Measurements from ENCODE around the gene TMTC2.

TMTC2 gene

DNA sequence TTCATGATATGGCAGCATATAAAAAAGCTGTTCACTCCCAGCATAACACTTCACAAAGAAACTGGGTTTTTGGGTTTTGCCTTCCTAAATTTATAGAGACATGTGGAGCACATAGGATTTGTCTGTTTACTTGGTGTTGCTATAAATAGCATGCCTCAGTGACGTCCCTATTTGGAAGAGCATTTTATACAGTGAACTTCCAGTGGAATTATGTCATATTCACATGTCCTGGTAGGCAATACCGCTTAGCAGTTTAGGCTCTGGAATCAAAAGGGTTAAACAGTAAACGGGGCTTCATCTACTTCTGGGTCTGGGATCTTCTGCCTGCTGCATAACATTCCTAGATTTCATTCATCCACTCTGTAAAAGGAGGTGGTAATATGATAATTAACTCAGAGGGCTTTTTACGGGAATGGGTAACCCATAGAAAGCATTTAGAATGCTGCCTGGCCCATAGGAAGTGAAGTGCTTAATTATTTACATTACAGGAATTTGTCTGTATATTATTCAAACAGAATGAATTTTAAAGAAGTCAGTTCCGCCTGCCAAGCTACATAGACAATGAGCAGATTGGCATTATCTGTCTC, 396.1 kb downstream of the TMTC2 start:
- Histone ChIP-seq H3K36me3 (replicated peaks; ENCODE audit: low read depth, low read length) (no peaks in the 10 kb centered on the region), H3K4me1 (ENCODE audit: low read length) (no peaks in the 10 kb centered on the region), H3K4me3 (ENCODE audit: low read length) (no peak overlapping the region), H3K27ac (ENCODE audit: low read length) (no peak overlapping the region), H3K9ac (ENCODE audit: low read length) (no peak overlapping the region), H4K20me1 (ENCODE audit: insufficient read depth, low read length) (no peaks in the 10 kb centered on the region), H3K27me3 (ENCODE audit: low read depth, low read length) (no peaks in the 10 kb centered on the region), H3K79me2 (ENCODE audit: low read length) (no peaks in the 10 kb centered on the region), H2AFZ (ENCODE audit: low read depth, low read length) (no peak overlapping the region), H3K4me2 (ENCODE audit: low read length) (no peak overlapping the region), H3K9me3 (ENCODE audit: insufficient read depth, low read length) (no peaks in the 10 kb centered on the region)
- TF ChIP-seq, protein P1, sequence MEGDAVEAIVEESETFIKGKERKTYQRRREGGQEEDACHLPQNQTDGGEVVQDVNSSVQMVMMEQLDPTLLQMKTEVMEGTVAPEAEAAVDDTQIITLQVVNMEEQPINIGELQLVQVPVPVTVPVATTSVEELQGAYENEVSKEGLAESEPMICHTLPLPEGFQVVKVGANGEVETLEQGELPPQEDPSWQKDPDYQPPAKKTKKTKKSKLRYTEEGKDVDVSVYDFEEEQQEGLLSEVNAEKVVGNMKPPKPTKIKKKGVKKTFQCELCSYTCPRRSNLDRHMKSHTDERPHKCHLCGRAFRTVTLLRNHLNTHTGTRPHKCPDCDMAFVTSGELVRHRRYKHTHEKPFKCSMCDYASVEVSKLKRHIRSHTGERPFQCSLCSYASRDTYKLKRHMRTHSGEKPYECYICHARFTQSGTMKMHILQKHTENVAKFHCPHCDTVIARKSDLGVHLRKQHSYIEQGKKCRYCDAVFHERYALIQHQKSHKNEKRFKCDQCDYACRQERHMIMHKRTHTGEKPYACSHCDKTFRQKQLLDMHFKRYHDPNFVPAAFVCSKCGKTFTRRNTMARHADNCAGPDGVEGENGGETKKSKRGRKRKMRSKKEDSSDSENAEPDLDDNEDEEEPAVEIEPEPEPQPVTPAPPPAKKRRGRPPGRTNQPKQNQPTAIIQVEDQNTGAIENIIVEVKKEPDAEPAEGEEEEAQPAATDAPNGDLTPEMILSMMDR (IDR thresholded peaks at IDR 0.05; ENCODE audit: low read depth, low read length), result no peak
- TF ChIP-seq EZH2phosphoT487 (IDR thresholded peaks at IDR 0.05; ENCODE audit: low read depth), result no peak

DNA sequence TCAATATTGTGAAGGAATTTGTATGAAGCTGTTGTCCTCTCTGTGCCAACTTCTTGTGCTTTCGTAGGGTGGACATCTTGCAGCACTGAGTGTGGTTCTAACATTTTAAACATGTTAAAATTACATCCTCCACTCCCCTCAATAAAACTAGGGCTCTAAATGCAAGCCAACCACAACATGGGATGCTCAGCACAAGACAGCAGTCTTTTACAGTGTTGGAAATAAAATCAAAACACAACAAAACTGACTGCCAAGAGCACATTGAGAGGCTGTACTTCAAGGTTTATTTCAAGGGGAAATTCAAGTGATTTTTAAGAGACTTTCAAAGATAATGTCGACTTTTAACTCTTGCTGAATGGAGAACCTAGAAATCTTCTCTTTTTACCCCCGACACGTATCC, 396.9 kb downstream of the TMTC2 start:
- Histone ChIP-seq H3K27ac (ENCODE audit: low read length) (no peak overlapping the region), H3K4me1 (ENCODE audit: low read length) (no peaks in the 10 kb centered on the region), H3K4me3 (ENCODE audit: low read length) (no peak overlapping the region), H3K36me3 (replicated peaks; ENCODE audit: low read depth, low read length) (no peaks in the 10 kb centered on the region), H3K27me3 (ENCODE audit: low read depth, low read length) (no peaks in the 10 kb centered on the region), H3K79me2 (ENCODE audit: low read length) (no peaks in the 10 kb centered on the region), H4K20me1 (ENCODE audit: insufficient read depth, low read length) (no peaks in the 10 kb centered on the region), H3K4me2 (ENCODE audit: low read length) (no peak overlapping the region), H3K9ac (ENCODE audit: low read length) (no peak overlapping the region), H3K9me3 (ENCODE audit: insufficient read depth, low read length) (no peaks in the 10 kb centered on the region), H2AFZ (ENCODE audit: low read depth, low read length) (no peak overlapping the region)
- TF ChIP-seq, protein P1 (IDR thresholded peaks at IDR 0.05; ENCODE audit: low read depth, low read length), result no peak
- no peak for TF ChIP-seq EZH2phosphoT487 (IDR thresholded peaks at IDR 0.05; ENCODE audit: low read depth)

DNA sequence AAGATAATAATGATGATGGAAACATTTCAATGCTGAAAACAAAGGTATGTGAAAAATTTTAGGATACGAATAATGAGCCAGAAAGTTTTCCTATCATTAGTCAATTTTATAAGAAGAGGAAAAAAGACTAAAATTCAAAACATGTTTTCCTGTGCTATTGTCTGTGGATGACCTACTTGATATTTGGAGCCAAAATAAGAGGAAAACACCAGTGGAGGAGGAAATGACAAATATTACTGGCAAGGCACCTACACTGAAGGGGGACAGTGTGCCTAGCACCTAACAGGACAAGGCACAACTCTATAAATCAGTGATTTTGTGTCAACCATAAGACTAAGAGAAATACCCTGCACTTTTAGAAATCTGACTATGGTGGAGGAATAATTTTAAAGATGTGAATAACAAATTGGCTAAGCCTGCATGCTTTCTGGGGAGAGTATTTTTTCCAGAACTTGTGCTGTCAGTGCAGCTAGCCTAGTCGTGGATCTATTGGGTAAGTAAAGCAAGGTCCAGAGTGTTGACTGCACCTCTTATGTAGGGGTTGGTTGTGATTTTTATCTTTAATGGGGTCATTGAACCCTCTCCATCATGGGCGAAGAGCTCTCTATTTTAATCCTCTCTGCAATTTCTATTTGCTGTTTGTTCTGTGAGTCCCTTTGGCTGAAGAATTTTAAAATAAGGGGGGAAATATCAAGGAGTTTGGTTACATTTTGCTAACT, 398.0 kb downstream of the TMTC2 start:
- H3K9ac ChIP-seq (ENCODE audit: low read length), result no peak overlapping the region
- H3K27ac ChIP-seq (ENCODE audit: low read length), result no peak overlapping the region
- TF ChIP-seq EZH2phosphoT487 (IDR thresholded peaks at IDR 0.05; ENCODE audit: low read depth), result no peak
- TF ChIP-seq, protein P1 (IDR thresholded peaks at IDR 0.05; ENCODE audit: low read depth, low read length), result no peak
- no peak overlapping the region for H2AFZ ChIP-seq (ENCODE audit: low read depth, low read length)
- H3K4me1 ChIP-seq (ENCODE audit: low read length), result no peaks in the 10 kb centered on the region
- no peaks in the 10 kb centered on the region for H3K36me3 ChIP-seq (replicated peaks; ENCODE audit: low read depth, low read length)
- H3K79me2 ChIP-seq (ENCODE audit: low read length), result no peaks in the 10 kb centered on the region
- H3K4me3 ChIP-seq (ENCODE audit: low read length), result no peak overlapping the region
- no peaks in the 10 kb centered on the region for H3K9me3 ChIP-seq (ENCODE audit: insufficient read depth, low read length)
- no peaks in the 10 kb centered on the region for H3K27me3 ChIP-seq (ENCODE audit: low read depth, low read length)
- no peaks in the 10 kb centered on the region for H4K20me1 ChIP-seq (ENCODE audit: insufficient read depth, low read length)
- H3K4me2 ChIP-seq (ENCODE audit: low read length), result no peak overlapping the region

DNA sequence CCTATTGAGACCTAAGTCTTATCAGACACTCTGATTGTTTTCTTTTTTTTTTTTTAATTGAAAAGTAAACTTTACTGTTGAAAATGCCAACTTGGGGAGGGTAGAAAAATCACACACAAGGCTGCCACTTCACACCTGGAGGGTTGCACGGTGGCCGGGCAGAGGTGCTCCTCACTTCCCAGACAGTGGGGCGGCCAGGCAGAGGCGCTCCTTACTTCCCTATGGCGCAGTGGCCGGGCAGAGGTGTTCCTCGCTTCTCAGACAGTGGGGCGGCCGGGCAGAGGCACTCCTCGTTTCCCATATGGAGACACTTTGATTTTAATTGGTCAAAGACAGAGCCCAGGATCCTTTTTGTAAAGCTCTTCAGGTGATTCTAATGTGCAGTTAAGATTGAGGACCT, 399.3 kb downstream of the TMTC2 start:
- Histone ChIP-seq H3K4me3 (ENCODE audit: low read length) (no peak overlapping the region), H4K20me1 (ENCODE audit: insufficient read depth, low read length) (no peaks in the 10 kb centered on the region), H3K27ac (ENCODE audit: low read length) (no peak overlapping the region), H3K4me2 (ENCODE audit: low read length) (no peak overlapping the region), H3K36me3 (replicated peaks; ENCODE audit: low read depth, low read length) (no peaks in the 10 kb centered on the region), H3K27me3 (ENCODE audit: low read depth, low read length) (no peaks in the 10 kb centered on the region), H2AFZ (ENCODE audit: low read depth, low read length) (no peak overlapping the region), H3K4me1 (ENCODE audit: low read length) (no peaks in the 10 kb centered on the region), H3K79me2 (ENCODE audit: low read length) (no peaks in the 10 kb centered on the region), H3K9ac (ENCODE audit: low read length) (no peak overlapping the region), H3K9me3 (ENCODE audit: insufficient read depth, low read length) (no peaks in the 10 kb centered on the region; the same call in 1 of the 2 replicates)
- TF ChIP-seq EZH2phosphoT487 (IDR thresholded peaks at IDR 0.05; ENCODE audit: low read depth), result no peak
- TF ChIP-seq, protein P1 (IDR thresholded peaks at IDR 0.05; ENCODE audit: low read depth, low read length), result no peak
